ENCODE results near the gene NKG7.

GRCh38 chr19:51321799-51322198, 50.7 kb downstream of the NKG7 start:
- TF ChIP-seq EZH2 (IDR thresholded peaks at IDR 0.05; ENCODE audit: borderline replicate concordance) (no peak), CTCF (IDR thresholded peaks at IDR 0.05; ENCODE audit: poor library complexity) (no peak), EZH2phosphoT487 (IDR thresholded peaks at IDR 0.05; ENCODE audit: low read depth, severe bottlenecking, unreplicated experiment) (no peak)
